Activated CD4-positive, CD25-positive, alpha-beta regulatory T cell treated with anti-CD3 and anti-CD28 coated beads, Interleukin-2, amount 50 U/mL, for 24 hours (primary cell): ENCODE results near the gene BAIAP2.
A peak's percentile ranks its signal among the peaks of the same experiment; 100 is the strongest.

Experiments
- ATAC-seq, 2 donors: fragments of 150-1000 bp; cut with Tn5 transposase; one replicate each; pipeline ENCODE4 v1.10.0; 2021; ENCODE audit warnings: mild to moderate bottlenecking in 1 of 2, moderate library complexity in 1 of 2

The BAIAP2 gene

DNA sequence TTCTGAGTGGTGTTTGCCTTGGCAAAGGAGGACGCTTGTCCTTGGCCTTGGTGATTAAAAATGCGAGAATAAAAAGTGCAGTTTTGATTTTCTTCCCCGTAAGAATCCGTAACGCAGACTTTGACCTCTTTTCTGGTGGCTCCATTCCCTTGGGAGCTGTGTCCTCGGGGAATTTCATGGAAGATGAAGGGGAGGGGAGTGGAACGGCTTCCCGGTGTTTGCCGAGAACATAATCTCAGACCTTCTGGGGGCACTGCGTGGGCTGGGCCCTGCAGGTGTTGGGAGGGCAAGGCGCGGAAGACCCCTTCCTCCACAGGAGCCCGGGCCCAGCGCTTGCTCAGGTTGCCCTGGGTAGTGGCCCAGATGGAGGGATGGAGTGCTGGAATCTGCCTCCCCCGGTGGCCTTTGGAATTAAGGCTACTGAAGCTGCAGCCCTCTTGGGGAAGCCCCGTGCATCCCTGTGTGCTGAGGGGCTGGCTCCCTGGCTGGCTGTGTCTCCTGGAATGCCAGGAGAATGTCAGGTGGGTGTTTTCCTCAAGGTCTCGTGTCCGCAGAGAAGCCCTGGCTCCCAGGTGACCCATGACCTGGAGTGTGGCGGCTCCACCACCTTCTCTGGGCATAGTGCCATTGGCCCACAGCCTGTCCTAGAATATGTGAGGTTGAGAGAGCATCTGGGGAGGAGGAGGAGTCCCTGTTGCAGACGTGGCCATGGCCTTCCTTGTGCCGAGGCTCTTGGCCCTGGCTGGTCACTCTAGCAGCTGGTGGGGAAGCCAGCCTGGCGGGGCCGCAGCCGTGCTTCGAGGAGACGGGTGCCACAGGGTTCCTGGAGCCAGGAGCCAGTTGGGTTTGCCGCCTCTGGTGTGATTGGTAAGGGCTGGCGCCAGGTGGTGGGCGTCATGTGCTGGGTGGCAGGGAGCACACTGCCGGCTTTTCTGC lies 3.1 kb downstream of the BAIAP2 start:
- no peak for ATAC-seq

DNA sequence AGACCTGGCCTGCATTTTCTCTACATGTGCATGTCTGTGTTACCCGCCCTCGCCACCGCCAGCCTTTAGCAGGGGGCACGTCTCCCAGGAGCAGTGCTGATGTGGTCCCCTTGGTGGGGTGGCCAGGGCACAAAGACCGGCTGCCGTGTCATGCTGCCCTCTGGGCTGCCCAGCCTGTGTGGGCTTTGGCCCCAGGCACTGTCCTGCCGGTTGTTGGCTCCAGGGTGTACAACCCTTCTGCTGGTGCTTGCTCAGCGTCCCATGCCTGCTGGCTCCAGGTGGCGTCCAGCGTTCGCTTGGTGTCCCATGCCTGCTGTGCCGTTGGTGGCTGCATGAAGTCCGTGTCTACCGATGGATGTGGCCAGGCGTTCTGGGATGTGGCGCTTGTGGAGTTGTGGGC lies 4.1 kb downstream of the BAIAP2 start:
- ATAC-seq: no peak

DNA sequence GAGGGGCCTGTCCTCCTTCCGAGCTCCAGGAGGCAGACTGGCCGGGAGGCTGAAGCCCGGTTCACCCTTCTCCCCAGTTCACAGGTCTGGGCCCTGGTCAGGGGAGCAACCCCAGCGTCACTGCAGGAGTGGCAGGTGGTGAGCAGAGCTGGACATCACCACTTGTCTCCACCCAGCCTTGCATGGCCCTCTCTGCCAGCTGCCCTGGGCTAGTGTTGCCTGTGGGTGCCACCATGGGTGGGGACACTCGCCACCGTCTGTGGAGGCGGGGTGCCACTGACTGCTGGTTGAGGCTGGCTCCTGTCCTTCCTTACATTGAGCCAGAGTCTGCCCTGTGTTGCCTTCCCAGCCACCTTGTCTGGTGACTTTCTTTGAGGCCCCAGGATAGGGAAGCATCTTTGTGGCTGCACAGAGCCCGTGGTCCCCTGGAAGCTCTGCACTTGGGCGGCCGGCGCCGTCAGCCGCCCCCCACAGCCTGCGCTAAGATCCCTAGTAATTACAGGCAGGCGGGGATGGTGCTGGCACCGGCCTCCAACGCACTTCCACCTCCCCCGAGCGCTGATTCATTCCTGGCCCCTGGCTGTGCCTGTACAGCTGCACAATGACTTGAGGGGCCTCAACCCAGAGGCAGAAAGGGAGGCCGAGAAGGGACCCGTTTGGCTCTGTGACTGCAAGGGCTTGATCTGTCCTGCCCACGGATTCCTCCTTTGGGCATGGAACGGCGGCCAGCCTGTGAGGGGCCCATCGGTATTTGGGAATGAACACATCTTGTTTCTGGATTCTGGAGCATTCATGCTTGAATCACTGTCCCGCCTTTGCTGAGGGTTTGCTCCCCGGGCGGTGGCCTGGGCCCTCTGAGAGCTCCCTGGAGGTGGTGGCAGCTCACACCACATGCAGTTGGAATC lies 5.2 kb downstream of the BAIAP2 start:
- ATAC-seq: no peak

DNA sequence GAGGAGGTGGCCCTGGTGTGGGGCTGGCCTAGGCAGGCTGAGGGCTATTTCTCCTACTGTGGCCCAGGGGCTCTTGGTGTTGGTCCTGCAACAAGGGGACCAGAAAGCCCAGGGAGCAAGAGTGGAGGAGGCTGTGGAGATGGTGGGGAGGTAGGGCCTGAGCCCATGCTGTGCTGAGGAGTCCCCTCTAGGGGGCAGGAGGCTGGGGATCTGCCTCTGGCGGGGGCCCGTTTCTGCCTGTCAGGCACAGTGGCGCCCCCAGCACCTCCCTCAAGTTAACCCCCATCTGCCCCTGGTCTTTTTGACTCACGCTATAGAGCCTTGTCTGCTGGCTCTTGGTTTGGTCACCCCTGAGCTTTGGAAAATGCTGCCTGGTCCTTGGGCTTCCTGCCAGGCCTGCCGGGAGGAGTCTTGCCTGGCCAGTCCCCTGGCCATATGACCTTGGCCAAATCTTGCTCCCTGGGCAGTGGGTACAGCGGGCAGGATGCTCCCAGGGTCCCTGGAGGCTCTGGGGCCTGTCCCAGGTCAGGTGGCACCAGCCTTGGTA lies 5.9 kb downstream of the BAIAP2 start:
- peak; percentile 35 to 42 for ATAC-seq

DNA sequence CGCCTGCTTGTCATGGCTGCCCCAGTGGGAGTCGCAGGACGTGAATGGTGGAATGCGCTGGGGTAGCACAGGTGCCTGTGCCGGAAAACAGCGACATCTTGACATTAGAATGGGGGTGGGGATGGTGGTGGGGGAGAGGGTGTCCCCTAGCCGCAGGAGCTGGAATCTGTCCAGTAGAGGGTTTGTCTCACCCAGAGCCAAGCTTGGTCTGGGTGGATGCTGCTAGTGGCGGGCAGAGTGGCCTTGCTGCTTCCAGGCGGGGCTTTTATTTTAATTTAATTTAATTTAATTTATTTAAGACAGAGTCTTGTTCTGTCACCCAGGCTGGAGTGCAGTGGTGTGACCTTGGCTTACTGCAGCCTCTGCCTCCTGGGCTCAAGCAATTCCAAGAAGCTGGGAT lies 7.7 kb downstream of the BAIAP2 start:
- no peak for ATAC-seq

DNA sequence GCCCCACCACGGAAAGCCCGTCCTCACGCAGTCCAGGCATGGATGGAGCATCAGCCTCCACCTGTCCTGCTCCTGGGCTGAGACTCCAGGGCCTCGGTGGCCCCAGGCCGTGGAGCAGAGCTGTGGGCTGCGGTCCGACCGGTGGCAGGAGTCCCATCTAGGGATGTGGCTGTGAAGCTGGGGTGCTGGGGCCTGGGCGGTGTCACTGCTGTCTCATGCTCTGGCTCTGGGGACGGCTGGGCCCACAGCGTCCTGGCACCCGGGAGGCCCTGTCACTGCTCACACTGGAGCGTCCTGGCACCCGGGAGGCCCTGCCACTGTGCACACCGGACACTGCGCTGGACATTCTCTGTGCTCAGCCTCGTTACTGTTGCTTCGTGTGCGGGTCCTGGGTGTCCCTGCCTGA lies 8.4 kb downstream of the BAIAP2 start:
- ATAC-seq: no peak

DNA sequence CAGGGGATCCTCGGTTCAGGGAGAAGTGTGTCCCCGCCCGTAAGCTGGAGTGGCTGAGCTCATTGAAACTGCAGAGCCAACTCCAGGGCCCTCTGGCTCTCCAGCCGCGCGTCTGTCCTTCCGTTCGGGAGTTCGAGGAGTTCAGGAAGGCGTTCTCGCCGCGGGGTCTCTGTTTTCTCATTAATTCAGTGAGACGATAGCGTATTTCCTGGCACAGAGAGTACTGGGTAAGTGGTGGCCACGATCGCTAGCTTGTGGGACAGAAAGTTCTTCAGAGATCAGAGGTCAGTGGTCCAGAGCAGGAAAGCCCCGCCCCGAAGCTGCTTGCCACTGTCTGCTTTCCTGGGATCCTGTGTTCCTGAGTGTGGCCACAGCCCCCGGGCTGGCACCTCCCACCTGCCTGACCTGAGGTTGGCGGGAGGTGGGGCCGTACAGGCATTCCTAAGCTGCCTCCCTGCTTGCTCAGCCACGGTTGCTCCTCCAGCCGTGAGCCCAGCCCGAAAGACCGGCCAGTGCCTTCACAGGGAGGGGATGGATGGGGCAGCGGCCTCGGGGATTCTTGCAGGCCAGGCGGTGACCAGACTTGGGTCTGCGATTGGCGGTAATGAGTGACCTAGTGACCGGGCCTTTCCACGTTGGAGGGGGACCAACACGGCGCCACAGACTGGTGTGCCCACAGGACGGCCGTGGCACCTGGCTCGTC lies 8.9 kb downstream of the BAIAP2 start:
- ATAC-seq: no peak

DNA sequence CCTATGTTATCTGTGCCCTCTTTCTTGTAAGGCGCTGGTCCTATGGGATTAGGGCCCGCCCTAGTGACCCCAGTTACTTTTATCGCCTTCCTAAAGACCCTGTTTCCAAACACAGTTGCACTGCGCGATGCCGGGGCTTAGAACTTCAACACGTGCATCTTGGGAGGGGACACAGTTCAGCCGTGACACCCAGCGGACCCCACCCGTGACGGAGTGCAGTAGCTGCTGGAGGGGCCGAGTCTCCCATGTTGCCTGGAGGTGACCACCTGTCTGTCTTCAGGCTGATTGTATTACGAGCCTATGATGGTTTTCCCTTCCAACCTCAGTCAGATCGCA lies 9.4 kb downstream of the BAIAP2 start:
- ATAC-seq: no peak

DNA sequence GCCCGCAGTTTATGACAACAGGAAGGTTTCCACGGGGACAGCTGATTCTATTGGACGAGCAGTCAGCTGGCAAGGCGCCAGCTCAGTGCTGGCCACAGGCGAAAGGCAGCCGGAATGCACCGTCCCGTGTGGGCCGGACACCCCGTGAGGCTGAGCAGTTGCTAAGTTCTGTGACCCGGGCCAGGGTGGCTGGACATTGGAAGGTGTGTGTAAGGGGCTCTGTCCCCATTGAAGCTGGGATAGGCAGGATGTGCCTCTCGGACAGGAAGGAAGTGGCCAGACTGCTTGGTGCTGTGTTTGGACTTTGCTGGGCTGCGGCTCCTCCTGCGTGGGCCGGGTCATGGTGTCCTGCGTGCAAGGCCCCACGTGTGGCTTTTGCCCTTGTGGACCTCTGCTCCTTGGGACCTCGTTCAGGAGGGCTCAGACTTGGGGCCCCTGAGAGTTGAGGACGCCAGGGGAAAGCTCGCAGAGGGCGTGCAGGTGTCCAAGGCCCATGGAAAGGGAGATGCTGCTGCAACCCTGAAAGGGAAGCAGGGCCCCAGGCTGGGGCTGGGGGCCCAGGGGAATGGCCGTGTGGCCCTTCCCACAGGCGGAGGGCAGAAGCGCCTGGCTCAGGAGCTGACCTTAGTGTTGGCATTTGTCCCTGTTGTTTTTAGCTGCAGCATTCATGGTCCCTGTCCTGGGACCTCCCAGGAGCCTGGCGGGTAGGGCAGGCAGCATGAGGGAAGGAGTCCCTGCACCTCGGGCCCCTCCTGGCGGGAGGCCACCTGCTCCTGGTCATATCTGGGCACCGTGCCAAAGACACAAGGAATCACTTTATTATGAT lies 10.0 kb downstream of the BAIAP2 start:
- no peak for ATAC-seq

DNA sequence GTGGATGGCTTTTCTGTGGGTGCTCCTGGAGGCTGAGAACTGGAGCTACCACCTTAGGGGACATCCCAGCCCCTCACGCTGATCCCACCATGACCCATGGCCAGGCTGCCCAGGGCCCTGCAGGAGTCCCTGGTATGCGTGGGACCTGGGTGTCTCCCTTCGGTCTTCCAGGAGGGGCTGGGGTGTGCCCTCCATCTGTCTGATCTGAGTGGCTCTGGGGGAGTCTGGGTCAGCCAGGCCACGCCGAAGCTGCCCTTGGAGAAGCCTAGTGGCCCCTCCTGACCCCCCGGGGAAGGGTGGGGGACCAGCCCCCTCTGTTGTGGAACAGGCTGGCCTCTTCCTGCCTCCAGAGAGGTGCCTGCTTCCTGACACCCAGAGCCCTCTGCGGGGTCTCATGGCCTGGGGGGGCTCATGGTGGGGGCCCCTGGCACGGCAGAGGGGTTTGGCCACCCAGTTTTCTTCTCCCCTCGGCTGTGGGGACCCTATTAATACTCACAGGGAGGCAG lies 10.7 kb downstream of the BAIAP2 start:
- no peak for ATAC-seq

DNA sequence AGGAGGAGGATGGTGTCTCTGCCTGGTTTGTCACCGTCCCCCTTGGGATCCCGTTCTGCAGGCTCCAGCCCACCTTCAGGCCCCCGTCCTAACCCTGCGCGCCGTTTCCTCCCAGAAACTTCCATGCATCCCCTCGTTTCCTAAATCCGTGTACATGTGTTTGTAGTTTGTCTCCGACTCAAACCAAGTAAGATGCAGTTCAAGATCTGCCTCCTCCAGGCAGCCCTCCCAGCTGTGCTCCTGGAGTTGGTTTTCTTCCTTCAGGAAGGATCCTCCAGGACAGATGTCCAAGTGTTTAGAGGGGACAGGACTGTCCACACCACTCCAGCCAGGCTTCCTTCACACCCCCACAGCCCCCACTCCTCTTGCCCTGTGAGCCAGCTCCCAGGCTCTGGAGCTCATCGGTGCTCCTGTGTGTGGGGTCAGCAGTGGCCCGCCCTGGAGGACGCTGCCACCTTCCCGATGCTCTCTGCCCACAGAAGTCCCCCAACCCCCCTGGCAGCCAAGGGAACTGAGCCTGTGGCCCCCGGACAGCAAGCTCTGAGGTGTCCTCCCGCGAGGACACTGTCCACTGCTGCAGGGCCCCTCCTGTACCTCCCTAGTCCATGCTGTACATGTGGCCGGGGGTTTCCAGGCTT lies 11.3 kb downstream of the BAIAP2 start:
- ATAC-seq: no peak

DNA sequence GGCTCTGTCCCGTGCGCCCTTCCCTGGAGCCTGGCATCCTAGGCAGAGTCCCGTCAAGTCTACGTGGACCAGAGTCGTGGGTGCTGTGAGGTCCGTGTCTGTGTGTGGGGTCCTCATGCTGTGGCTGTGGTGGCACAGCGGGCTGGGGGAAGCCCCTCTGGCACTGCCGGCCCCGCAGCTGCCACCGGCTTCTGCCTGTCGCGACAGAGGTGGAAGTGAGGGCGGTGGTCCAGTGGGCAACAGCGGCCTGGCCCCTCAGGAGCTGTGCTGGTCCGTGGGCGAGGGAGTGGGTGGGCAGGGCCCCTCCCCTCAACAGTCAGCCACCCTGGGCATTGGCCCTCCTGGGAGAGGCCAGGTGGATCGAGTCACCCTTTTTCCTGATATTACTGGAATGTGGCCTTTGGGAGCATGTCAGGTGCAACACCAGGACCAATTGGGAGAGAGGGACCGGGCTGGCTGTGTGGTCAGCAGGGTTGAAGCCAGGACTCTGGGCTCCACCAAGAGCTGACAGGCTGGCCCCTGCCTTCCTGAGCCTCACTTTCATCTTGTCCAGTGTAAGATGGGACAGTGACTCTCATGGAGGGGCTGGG lies 11.9 kb downstream of the BAIAP2 start:
- no peak for ATAC-seq

DNA sequence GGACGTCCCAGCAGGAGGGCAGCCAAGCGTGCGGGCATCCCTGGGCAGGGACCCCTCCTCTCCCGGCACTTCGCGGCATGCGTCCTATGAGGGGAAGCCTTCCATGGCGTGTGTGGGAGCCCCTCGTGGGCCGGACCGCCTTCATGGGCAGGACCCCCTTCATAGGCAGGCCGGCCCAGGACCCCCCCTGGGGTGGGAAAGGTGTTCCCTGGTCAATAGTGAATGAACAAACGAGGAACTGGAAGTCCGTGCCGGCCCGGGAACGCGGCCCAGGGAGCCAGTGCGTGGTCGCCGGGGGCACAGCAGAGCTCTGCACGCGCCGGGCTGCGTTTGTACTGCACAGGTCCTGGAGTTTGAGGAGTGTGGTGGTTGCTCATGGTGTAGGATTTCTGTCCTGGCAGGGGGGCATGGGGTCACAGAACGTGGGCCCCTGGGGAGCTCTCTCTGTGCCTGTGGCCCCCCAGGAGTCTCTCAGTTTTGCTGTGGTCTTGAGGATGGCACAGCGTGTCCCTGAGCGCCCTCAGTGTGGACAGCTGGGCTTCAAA lies 13.9 kb downstream of the BAIAP2 start:
- ATAC-seq: peak in 1 of 2 donors; percentile 17

DNA sequence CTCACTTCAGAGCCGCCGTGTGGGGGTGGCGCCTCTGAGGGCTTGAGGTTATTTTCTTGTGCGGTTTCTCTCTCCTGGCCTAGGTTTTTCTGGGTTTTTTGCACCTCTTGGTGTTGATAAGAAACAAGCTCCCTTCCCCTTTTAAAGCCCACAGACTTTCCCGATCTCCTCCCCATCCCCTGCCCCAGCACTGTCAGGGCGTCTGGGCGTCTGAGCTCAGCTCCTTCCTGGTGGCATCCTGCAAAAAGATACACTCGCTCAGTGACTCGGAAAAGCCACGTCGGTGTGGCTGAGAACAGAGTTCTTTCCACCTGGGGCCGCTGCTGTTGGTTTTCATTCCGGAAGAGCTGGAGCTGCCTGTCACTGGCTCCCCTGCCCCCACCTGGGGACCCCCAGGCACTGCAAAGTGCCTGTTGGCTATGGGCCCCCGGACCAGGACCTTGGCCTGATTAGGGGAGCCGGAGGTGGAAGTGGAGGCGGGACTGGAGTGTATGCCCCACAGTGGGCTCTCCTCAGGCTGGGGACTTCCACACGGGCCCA lies 14.5 kb downstream of the BAIAP2 start:
- ATAC-seq: peak; percentile 10 to 30

DNA sequence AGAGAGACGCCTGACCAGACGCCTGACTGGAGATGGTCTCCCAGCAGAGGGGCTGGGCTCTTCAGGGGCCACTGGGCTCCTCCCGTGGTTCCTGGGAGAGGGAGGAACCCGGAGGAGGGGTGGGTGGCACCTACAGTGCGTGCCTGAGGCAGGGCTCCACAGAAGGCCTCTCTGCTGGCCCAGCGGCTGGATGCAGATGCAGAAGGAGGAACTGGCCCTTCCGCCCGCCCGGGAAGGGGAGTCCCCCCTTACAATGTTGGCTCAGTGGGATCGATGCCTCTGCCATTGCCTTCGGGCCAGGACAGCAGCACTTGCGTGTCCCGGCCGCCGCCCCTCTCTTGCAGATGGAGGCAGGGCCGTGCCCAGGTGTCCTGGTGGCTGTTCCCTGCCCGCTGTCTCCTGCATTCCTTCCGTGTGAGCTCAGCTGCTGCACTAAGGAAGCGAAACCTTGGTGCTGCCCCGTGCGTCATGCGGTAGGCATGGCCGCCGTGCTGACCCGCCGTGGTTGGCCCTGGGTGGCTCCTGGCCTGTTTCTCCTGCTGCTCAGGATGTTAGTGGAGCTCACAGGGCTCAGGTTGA lies 15.1 kb downstream of the BAIAP2 start:
- peak in 1 of 2 donors; percentile 21 for ATAC-seq

DNA sequence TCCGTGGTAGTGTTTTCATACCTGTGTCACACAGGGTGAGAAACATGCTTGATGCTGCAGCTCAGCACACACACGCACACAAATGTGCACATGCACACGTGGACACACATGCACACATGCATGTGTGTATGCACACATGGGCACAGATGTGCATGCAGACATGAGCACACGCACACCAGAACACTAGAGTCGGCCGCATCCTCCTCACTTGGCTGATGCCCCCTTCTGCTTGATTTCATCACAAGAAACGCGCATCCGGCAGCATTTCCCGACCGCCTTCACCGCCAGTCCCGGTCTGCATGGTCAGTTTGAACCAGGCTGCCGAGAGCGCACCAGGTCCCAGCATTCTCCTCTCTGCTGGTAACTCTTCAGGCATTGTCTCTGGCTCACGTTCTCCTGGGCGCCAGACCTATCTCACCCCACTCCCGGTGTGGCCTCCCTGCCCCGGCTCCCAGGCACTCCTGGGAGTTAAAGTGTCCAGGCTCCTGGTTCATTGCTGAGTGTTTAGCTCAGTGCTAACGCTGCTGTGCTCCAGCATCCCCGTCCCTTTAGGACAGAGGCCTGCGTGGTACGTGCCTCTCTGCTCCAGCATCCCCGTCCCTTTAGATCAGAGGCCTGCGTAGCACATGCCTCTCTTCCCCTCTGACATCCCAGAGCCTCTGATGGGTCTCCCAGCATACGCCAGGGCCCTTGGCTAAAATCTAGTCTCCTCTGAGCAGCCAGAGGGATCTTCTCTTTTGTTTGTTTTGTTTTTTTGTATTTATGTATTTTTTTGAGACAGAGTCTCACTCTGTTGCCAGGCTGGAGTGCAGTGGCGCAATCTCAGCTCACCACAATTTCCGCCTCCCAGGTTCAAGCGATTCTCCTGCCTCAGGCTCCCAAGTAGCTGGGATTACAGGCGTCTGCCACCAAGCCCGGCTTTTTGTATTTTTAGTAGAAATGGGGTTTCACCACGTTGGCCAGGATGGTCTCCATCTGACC lies 16.0 kb downstream of the BAIAP2 start:
- ATAC-seq: no peak

DNA sequence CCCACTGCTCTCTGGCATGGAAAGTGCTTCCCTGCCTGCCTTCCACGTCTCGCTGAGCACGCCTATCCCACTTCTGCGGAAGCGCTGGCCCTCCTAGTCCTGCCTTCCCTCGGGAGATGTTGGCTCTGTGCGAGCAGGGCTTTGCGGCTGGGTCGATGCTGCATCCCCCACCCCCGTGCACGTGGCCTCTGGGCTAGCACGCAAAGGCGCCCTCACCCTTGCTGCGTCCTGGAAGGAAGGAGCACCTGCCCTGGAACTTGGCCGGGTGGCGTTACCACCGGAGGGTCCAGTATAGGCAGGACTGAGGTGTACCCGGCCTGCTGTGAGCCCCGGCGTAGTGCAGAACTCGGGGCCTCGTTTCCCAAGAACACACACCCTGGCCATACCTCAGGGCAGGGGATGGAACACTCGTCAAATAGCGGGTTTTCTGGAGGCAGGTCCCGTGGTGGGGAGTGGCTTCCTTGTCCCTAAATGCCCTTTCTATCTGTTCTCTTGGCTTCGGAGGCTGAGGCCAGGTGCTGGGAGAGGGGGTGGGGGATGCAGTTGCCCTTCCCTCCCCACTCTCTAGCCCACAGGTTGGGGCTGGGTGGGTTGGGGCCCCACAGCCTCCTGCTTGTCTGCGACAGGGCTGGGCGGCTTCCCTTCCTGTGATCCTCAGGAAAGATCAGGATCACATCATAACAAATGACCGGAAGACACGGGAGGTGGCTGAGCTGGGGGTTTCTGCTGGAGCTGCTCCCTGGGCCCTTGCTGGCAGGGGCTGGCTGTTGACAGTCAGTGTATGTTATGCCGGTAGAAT lies 17.4 kb downstream of the BAIAP2 start:
- ATAC-seq: no peak
